ENCODE results near the gene COMP.

The COMP gene

DNA sequence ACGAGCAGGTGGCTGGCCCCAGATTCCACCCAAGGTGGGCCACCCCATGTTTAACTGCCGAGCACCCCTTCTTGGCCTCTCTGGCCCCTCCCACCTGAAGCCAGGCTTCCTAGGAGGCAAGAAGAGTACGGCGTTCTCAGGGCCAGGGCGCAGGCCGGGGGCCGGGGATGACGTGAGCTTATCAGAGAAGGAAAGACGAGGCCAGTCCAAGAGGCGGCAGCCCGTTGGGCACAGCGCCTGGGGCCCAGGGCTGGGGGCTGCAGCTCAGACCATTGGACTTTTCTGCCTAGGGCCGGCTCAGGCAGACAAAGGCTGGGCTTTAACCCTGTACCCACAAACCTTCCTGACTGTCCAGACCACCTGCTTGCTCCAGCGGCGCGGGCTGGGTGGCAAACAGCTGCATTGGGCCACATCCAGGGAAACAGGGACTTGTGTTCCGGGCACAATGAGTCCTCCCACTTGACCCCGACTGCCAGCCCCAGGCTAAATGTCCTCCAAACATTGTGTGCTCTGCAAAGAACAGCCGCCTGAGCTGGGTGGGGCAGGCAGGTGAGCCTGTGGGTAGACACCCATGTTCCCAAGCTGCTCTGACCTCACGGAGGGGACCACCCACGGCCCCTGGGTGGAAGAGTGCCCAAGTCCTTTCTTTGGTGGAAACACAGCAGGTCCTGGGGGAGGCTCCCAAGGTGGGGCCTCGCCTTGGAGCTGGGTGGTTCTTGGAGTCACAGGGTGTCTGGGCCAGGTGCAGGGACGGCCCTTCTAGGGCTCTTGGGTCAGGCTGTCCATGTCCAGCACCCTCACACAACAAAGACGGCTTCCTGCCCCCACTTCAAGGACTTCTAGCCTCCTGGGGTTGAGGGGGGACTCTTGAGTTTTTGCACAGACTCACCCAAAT lies 21.9 kb downstream of the COMP start:
- FAIRE-seq = no peak

DNA sequence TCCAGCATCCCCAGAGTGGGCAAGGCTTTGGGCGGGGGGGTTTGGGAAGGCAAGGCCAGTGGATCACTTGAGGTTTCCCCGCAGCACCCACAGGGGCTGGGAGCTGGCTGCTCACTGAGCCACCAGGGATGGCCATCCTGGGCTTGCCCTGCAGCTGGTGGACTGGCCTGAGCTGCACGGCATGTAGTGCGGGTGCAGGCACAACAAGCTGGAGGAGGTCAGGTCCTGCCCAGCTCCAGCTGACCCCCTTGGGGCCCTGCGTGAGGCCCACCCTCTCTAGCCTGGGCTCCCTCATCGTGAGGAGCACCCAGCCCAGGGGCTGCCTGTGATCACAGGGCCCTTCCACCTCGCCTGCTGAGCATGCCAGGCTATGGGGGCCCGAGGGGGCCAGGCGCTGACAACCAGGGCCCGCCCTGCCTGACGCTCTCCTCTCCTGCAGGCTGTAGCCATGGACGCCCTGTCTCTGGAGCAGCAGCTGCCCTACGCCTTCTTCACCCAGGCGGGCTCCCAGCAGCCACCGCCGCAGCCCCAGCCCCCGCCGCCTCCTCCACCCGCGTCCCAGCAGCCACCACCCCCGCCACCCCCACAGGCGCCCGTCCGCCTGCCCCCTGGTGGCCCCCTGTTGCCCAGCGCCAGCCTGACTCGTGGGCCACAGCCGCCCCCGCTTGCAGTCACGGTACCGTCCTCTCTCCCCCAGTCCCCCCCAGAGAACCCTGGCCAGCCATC lies 22.9 kb downstream of the COMP start:
- no peak for FAIRE-seq

DNA sequence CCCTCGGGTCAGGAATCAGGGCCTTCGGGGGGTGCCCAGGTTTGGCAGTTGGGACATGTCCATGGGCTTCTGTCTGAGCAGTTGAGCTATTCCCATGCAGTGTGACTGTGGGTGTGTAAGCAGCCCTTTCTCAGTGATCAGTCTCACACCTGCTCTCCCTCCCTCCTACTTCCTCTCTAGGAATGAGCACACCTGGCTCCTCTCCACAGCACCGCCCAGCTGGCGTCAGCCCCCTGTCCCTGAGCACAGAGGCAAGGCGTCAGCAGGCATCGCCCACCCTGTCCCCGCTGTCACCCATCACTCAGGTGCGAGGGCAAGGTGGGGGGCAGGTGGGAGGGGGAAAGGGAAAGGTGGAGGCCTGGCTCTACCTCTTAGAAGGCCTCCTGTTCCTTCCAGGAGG lies 25.9 kb downstream of the COMP start:
- no peak for FAIRE-seq

GRCh38 chr19:18764591-18765051 lies 26.5 kb downstream of the COMP start:
- no peak for FAIRE-seq

DNA sequence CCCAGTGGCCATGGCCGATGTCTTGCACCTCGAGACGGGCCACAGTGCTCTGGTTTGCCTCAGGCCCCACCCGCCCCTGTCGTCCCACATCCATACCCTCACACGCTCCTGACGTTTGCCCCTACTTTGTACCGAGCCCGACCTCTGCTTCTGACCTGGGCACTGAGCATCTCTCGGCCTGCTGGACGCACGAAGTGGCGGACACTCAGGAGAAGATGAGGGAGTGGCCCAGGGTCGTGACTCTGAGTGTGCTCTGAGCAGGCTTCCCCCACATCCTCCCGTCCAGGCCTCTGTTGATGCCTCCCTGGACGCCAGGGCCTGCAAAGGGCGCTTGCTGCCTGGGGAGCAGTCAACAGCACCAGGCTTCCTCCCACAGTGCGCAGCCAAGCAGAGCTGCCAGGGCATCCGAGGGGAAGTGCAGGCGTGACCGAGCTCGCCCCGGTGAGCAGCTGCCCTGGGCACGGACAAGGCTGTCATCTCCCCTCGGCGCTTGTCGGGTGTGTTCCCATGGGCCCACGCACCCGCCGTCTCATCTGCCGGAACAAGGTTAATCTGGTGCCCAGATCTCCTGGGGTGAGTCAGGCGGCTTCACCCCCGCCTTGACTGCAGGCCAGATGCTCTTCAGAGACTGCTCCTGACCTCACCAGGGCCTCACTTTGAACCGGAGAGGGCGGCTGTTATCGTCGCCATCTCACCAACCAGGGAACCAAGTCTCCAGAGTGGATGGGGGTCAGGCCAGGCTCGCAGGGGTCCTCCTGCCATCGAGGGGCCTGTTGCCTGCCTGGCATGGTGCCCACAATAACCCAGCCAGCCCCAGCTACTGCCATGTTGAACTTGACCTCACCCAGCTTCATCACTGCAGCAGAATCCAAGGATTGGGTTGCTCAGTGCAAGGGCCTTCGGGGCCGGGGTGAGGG lies 27.2 kb downstream of the COMP start:
- FAIRE-seq = no peak

- FAIRE-seq = no peak
Measured at GRCh38 chr19:18762125-18763023, 28.7 kb downstream of the COMP start.

- FAIRE-seq = no peak
Measured at GRCh38 chr19:18761531-18762110, 29.5 kb downstream of the COMP start.

DNA sequence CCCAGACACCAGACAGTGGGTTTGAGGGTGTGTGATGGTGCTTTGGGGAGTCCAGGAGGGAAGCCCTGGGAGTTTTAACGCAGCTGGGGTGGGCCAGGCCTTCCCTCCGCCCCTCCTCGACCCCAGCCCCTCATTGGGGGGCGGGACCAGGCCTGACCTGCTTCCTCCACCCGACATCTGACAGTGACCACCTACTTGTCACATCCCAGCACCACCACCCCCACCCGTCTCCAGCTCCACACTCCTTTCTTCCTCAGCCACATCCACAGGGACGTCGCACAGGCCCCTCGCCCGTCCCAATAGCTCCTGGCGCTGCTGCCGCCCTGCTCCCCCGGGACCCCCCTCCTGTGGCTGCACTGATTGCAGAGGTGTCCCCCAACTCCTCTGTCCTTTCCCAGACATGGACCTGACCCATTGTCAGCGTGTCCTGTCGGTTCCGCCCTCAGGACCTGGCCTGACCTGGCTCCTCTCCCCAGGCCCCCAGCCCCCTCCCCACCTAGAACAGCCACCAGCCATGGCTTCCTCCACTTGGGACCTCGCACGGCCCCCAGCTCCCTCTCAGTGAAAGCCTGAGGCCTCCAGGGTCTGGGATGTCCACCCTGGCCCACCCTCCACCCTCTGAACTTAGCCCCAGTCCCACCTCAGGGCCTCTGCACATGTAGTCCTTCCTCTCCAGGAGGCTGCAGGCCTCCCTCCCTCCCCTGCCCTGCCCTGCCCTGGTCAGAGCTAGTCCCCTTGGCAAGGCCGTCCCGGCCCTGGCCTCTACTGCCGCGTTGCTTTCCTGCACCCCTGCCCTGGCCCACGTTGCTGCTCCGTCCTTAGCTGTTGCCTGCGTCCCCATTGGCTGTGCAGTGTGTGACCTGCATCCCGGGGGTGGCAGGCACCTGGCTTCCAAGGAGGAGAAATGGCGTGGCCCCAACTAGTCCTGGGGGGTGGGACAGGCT lies 30.4 kb downstream of the COMP start:
- no peak for FAIRE-seq

DNA sequence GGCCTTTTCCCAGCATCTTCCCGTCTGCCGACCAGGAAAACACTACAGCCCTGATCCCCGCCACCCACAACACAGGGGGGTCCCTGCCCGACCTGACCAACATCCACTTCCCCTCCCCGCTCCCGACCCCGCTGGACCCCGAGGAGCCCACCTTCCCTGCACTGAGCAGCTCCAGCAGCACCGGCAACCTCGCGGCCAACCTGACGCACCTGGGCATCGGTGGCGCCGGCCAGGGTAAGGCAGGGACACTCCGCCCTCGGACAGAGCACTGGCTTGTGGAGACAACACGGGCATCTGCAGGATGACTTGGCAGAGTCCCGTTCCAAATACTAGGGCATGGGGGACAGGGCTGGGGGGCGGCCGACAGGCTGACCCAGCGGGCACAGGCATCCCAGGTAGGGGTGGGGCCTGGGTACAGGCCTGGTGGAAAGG lies 31.1 kb downstream of the COMP start:
- FAIRE-seq = no peak

- FAIRE-seq = no peak
Measured at GRCh38 chr19:18759304-18759994, 31.7 kb downstream of the COMP start.

- no peak for FAIRE-seq
Measured at GRCh38 chr19:18756896-18757295, 34.2 kb downstream of the COMP start.

DNA sequence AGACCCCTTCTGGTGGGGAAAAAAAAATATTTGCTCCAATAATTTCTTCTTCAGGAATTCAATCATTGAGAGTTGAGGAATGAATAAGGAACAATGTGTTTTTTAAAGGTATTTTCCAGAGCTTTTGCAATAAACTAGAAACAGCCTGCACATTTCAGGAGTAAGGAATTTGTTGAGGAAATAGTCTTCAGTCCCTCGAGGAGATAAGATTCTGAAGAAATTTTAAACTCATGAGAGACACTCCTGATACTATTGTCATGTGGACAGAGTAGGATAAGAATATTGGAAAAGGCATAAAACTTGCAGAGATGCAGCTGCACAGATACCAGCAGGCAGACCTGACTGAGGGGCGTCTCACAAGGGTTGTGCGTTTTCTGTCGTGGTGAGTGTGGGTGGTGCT lies 36.6 kb downstream of the COMP start:
- no peak for FAIRE-seq

DNA sequence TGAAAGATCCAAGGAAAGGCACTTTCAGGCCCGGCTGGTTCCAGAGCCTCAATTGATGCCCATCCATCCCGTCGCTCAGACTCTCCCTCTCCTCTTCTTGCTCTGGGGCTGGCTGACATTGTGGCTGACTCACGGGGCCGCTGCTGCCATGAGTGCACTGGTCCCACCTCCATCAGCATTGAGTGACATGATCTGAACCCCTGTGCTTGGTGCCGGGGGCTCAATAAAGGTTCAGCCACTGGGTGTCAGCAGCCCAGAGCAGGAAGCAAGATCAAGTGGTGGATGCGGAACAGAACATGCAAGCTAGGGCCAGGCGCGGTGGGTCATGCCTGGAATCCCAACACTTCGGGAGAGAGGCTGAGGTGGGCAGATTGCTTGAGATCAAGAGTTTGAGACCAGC lies 39.5 kb downstream of the COMP start:
- no peak for FAIRE-seq

GRCh38 chr19:18750295-18750970 lies 40.7 kb downstream of the COMP start:
- FAIRE-seq = no peak

GRCh38 chr19:18749362-18750231 lies 41.5 kb downstream of the COMP start:
- no peak for FAIRE-seq

DNA sequence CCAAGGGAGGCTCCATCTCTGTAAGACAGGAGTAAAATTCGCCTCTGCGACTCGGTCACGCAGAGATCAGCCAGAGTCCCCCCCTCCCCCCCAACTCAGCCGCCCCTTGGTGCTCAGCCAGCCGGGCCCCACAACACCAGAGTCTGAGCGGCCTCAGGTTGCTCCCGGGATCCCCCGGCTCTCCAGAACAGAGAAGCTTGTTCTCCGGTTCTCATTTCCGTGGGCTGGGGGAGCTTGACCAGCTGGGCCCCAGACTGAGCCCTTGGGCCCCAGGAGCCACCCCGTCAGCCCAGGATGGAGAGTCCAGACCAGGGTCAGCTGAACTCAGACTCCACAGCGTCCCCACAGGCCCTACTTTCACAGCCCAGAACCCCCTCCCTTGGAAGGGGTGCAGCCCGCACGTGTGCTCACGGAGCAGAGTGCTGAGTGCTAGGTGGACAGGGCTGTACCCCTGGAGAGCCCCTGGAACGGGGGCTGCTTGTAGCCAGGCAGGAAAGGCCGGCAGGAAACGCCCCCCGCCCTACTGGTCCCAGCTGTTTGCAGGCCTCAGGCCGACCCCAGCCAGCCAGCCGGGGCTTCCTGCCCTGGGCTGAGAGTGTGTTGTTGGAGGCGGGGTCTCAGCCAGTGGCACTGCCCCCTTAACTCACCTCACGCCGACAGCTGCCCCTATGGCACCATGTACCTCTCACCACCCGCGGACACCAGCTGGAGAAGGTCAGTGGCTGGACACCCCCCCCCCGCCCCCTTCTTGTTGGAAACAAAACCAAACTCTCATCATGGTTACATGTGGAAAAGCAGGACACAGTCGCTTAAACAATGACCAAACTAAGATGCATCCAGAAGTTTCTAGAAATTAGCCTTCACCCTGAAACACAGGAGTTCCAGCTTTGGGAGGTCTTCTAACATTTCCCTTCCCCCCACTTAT lies 44.4 kb downstream of the COMP start:
- no peak for FAIRE-seq

DNA sequence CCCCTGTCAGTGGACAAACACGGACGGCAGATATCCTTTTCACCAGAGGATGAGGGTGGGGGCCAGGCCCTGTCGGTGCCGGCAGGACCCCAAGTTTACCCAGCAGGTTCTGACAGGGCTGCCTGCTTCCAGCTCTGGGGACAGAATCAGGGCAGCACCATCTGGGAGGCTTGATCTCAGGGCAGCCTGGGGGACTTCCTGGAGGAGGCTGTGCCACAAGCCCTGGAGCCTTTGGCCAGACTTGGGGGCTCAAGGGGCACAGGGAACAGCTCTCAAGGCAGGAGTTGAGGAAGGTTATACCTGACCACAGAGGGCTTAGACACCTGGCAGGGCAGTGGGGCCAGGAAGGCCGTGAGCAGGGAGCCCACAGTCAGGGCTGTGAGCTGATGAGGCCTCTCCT lies 45.2 kb downstream of the COMP start:
- FAIRE-seq = no peak
